Measurements from ENCODE around the gene IL17B. TPM values are rescaled to one million over a fixed set of nuclear protein-coding genes. Genes with fewer than 3 reads are reported as not detected.

Gene IL17B
- total RNA-seq, 2 experiments from 2014 or later = not detected

- H3K27ac Mint-ChIP-seq = no peak overlapping the region
- ChIA-PET CTCF (interaction anchor here (1.0 to 6.5 kb wide), 3 partner anchors 9 to 197 kb away, joined by 3 to 84 read pairs (median 3); partner anchors contain the start of gene PCYOX1L), POLR2A (no interaction called here)
- ATAC-seq = no peak
- peaks cover 15% of the 10 kb centered on the region for H3K36me3 Mint-ChIP-seq (ENCODE audit: low read depth)
- peaks cover 21% of the 10 kb centered on the region for H3K4me1 Mint-ChIP-seq
- DNase-seq = no peak
- no peak overlapping the region for H3K4me3 Mint-ChIP-seq
- no peaks in the 10 kb centered on the region for H3K27me3 Mint-ChIP-seq
- intact Hi-C loops (cut with DNase I, micrococcal nuclease) = loop anchor here in 1 of 2 experiments (5.0 kb wide), 2 partner anchors 68 to 198 kb away; no protein-coding TSS in a partner anchor
- no peaks in the 10 kb centered on the region for H3K9me3 Mint-ChIP-seq (ENCODE audit: low read depth)
These were observed 14.4 kb downstream of the IL17B start for GRCh38 chr5:149364719-149365118.

- Mint-ChIP-seq H3K36me3 (ENCODE audit: low read depth) (peaks cover 13% of the 10 kb centered on the region), H3K4me3 (no peak overlapping the region), H3K27me3 (no peaks in the 10 kb centered on the region), H3K9me3 (ENCODE audit: low read depth) (no peaks in the 10 kb centered on the region), H3K27ac (no peak overlapping the region), H3K4me1 (peaks cover 27% of the 10 kb centered on the region)
- ChIA-PET POLR2A (no interaction called here), CTCF (interaction anchor here (1.2 to 6.5 kb wide), 2 partner anchors 9 to 10 kb away, joined by 3 to 84 read pairs; partner anchors contain the start of gene PCYOX1L)
- no peak for ATAC-seq
- intact Hi-C loops (cut with DNase I, micrococcal nuclease) = no loop called here
- DNase-seq = no peak
These were observed 15.2 kb downstream of the IL17B start for GRCh38 chr5:149363936-149364335.

- ChIA-PET POLR2A (no interaction called here), CTCF (interaction anchor here (1.2 to 6.5 kb wide), 4 partner anchors 8 to 49 kb away, joined by 3 to 84 read pairs (median 10); partner anchors contain the start of gene PCYOX1L)
- peaks cover 12% of the 10 kb centered on the region for H3K36me3 Mint-ChIP-seq (ENCODE audit: low read depth)
- H3K4me3 Mint-ChIP-seq = no peak overlapping the region
- peaks cover 33% of the 10 kb centered on the region for H3K4me1 Mint-ChIP-seq
- DNase-seq (no peak), ATAC-seq (no peak)
- H3K9me3 Mint-ChIP-seq (ENCODE audit: low read depth) = no peaks in the 10 kb centered on the region
- H3K27me3 Mint-ChIP-seq = no peaks in the 10 kb centered on the region
- intact Hi-C loops (cut with DNase I, micrococcal nuclease) = no loop called here
- H3K27ac Mint-ChIP-seq = no peak overlapping the region
These were observed 15.7 kb downstream of the IL17B start for GRCh38 chr5:149363358-149363757.

GRCh38 chr5:149362541-149362940, 16.6 kb downstream of the IL17B start:
- peaks cover 7% of the 10 kb centered on the region for H3K36me3 Mint-ChIP-seq (ENCODE audit: low read depth)
- H3K27me3 Mint-ChIP-seq = no peaks in the 10 kb centered on the region
- no peaks in the 10 kb centered on the region for H3K9me3 Mint-ChIP-seq (ENCODE audit: low read depth)
- H3K27ac Mint-ChIP-seq = peak overlapping the region; percentile 0
- intact Hi-C loops (cut with DNase I, micrococcal nuclease) = no loop called here
- ChIA-PET POLR2A (no interaction called here), CTCF (interaction anchor here (1.6 to 2.6 kb wide), 3 partner anchors 9 to 48 kb away, joined by 3 to 16 read pairs (median 4); no protein-coding TSS in a partner anchor)
- ATAC-seq (no peak), DNase-seq (no peak)
- H3K4me1 Mint-ChIP-seq = peaks cover 34% of the 10 kb centered on the region
- H3K4me3 Mint-ChIP-seq = no peak overlapping the region

GRCh38 chr5:149360272-149360671, 18.8 kb downstream of the IL17B start:
- Mint-ChIP-seq H3K9me3 (ENCODE audit: low read depth) (no peaks in the 10 kb centered on the region), H3K36me3 (ENCODE audit: low read depth) (peaks cover 19% of the 10 kb centered on the region), H3K4me1 (peaks cover 51% of the 10 kb centered on the region), H3K27ac (peak overlapping the region; percentile 77), H3K4me3 (no peak overlapping the region), H3K27me3 (no peaks in the 10 kb centered on the region)
- intact Hi-C loops (cut with DNase I, micrococcal nuclease) = no loop called here
- DNase-seq (no peak), ATAC-seq (no peak)
- CTCF ChIA-PET = interaction anchor here (0.7 to 2.2 kb wide), 8 partner anchors 9 to 347 kb away, joined by 3 to 10 read pairs (median 4); partner anchors contain the start of gene GRPEL2
- POLR2A ChIA-PET = interaction anchor here (1.0 kb wide), 1 partner anchor 190 kb away, joined by 3 read pairs; no protein-coding TSS in a partner anchor

GRCh38 chr5:149358868-149359495, 20.1 kb downstream of the IL17B start:
- Mint-ChIP-seq H3K36me3 (ENCODE audit: low read depth) (peaks cover 32% of the 10 kb centered on the region), H3K9me3 (ENCODE audit: low read depth) (no peaks in the 10 kb centered on the region), H3K4me3 (peak overlapping the region; percentile 94), H3K27ac (peak overlapping the region; percentile 89), H3K4me1 (peaks cover 60% of the 10 kb centered on the region), H3K27me3 (no peaks in the 10 kb centered on the region)
- intact Hi-C loops (cut with DNase I, micrococcal nuclease) = loop anchor here in 1 of 2 experiments (5.0 kb wide), 3 partner anchors 373 to 603 kb away; partner anchors contain the start of genes PPARGC1B and SLC26A2
- CTCF ChIA-PET = interaction anchor here (1.6 to 2.2 kb wide), 2 partner anchors 10 to 13 kb away, joined by 9 to 10 read pairs; no protein-coding TSS in a partner anchor
- no peak for ATAC-seq
- POLR2A ChIA-PET = interaction anchor here (1.2 to 1.7 kb wide), 2 partner anchors 60 to 192 kb away, joined by 4 to 10 read pairs; partner anchors contain the start of gene CSNK1A1
- DNase-seq = no peak

- peak overlapping the region; percentile 89 for H3K27ac Mint-ChIP-seq
- no peaks in the 10 kb centered on the region for H3K27me3 Mint-ChIP-seq
- H3K4me3 Mint-ChIP-seq = peak overlapping the region; percentile 94
- H3K9me3 Mint-ChIP-seq (ENCODE audit: low read depth) = no peaks in the 10 kb centered on the region
- H3K4me1 Mint-ChIP-seq = peaks cover 64% of the 10 kb centered on the region
- intact Hi-C loops (cut with DNase I, micrococcal nuclease) = loop anchor here in 1 of 2 experiments (5.0 kb wide), 3 partner anchors 374 to 604 kb away; partner anchors contain the start of genes PPARGC1B and SLC26A2
- ChIA-PET CTCF (interaction anchor here (0.9 to 7.8 kb wide), 6 partner anchors 8 to 41 kb away, joined by 3 to 84 read pairs (median 8); partner anchors contain the start of gene GRPEL2), POLR2A (interaction anchor here (0.5 to 1.7 kb wide), 7 partner anchors 9 to 397 kb away, joined by 3 to 22 read pairs (median 4); partner anchors contain the start of genes CSNK1A1 and GRPEL2)
- peak; percentile 44 for DNase-seq
- ATAC-seq = peak; percentile 12
- H3K36me3 Mint-ChIP-seq (ENCODE audit: low read depth) = peaks cover 36% of the 10 kb centered on the region
These were observed 20.8 kb downstream of the IL17B start for GRCh38 chr5:149358294-149358651.

GRCh38 chr5:149357370-149358293, 21.5 kb downstream of the IL17B start, which contains the start of gene PCYOX1L:
Gene PCYOX1L, plus strand, starts transcription at chr5:149358046. Its CDS starts 23 bp downstream, at chr5:149358069.
- intact Hi-C loops (cut with DNase I, micrococcal nuclease) = loop anchor here (1.0 to 5.0 kb wide), 6 partner anchors 12 to 1055 kb away; partner anchors contain the start of genes GRPEL2 (in 2 of the 2), CD74 (in 1 of the 2), CSNK1A1 (in 1 of the 2) and PPARGC1B (in 1 of the 2)
- peaks cover 39% of the 10 kb centered on the region for H3K36me3 Mint-ChIP-seq (ENCODE audit: low read depth)
- H3K9me3 Mint-ChIP-seq (ENCODE audit: low read depth) = no peaks in the 10 kb centered on the region
- peak; percentile 96 for DNase-seq
- ATAC-seq = peak; percentile 98
- H3K27me3 Mint-ChIP-seq = no peaks in the 10 kb centered on the region
- H3K4me1 Mint-ChIP-seq = peaks cover 66% of the 10 kb centered on the region
- peak within 1 kb of the TSS; percentile 94 for H3K4me3 Mint-ChIP-seq
- CTCF ChIA-PET = interaction anchor here (0.7 to 7.8 kb wide), 10 partner anchors 9 to 194 kb away, joined by 3 to 84 read pairs (median 6); partner anchors contain the start of genes CSNK1A1 and GRPEL2
- peak within 1 kb of the TSS; percentile 89 for H3K27ac Mint-ChIP-seq
- POLR2A ChIA-PET = interaction anchor here (0.5 to 1.7 kb wide), 6 partner anchors 8 to 398 kb away, joined by 3 to 22 read pairs (median 4); partner anchors contain the start of genes CSNK1A1 and GRPEL2

- peaks cover 77% of the 10 kb centered on the region for H3K4me1 Mint-ChIP-seq
- peak overlapping the region; percentile 76 for H3K27ac Mint-ChIP-seq
- ATAC-seq (peak; percentile 7), DNase-seq (peak; percentile 65)
- intact Hi-C loops (cut with DNase I, micrococcal nuclease) = loop anchor here in 1 of 2 experiments (2.0 to 5.0 kb wide), 4 partner anchors 376 to 1056 kb away; partner anchors contain the start of genes CD74, PPARGC1B and SLC26A2
- CTCF ChIA-PET = interaction anchor here (0.9 to 7.8 kb wide), 8 partner anchors 9 to 206 kb away, joined by 3 to 84 read pairs (median 4); partner anchors contain the start of genes CSNK1A1 and GRPEL2
- no peaks in the 10 kb centered on the region for H3K27me3 Mint-ChIP-seq
- peak overlapping the region; percentile 26 for H3K4me3 Mint-ChIP-seq
- POLR2A ChIA-PET = interaction anchor here (0.6 to 1.1 kb wide), 4 partner anchors 9 to 195 kb away, joined by 3 to 6 read pairs (median 4); partner anchors contain the start of gene GRPEL2
- no peaks in the 10 kb centered on the region for H3K9me3 Mint-ChIP-seq (ENCODE audit: low read depth)
- peaks cover 52% of the 10 kb centered on the region for H3K36me3 Mint-ChIP-seq (ENCODE audit: low read depth)
These were observed 22.7 kb downstream of the IL17B start for GRCh38 chr5:149356391-149356790.

GRCh38 chr5:149355688-149356087, 23.4 kb downstream of the IL17B start:
- Mint-ChIP-seq H3K27me3 (no peaks in the 10 kb centered on the region), H3K9me3 (ENCODE audit: low read depth) (no peaks in the 10 kb centered on the region), H3K27ac (peak overlapping the region; percentile 76), H3K36me3 (ENCODE audit: low read depth) (peaks cover 57% of the 10 kb centered on the region), H3K4me3 (no peak overlapping the region), H3K4me1 (peaks cover 79% of the 10 kb centered on the region)
- intact Hi-C loops (cut with DNase I, micrococcal nuclease) = loop anchor here in 1 of 2 experiments (2.0 to 5.0 kb wide), 4 partner anchors 377 to 1057 kb away; partner anchors contain the start of genes CD74, PPARGC1B and SLC26A2
- ATAC-seq = peak; percentile 17
- CTCF ChIA-PET = interaction anchor here (0.7 to 7.8 kb wide), 9 partner anchors 8 to 207 kb away, joined by 3 to 84 read pairs (median 5); partner anchors contain the start of genes CSNK1A1 and GRPEL2
- peak; percentile 59 for DNase-seq
- POLR2A ChIA-PET = interaction anchor here (0.6 to 1.1 kb wide), 3 partner anchors 9 to 11 kb away, joined by 3 to 6 read pairs (median 3); partner anchors contain the start of gene GRPEL2

All from activated CD4-positive, alpha-beta T cell treated with anti-CD3 and anti-CD28 coated beads for 36 hours (primary cell).